ENCODE measurements around the gene ANGPTL2.

ANGPTL2 gene

DNA sequence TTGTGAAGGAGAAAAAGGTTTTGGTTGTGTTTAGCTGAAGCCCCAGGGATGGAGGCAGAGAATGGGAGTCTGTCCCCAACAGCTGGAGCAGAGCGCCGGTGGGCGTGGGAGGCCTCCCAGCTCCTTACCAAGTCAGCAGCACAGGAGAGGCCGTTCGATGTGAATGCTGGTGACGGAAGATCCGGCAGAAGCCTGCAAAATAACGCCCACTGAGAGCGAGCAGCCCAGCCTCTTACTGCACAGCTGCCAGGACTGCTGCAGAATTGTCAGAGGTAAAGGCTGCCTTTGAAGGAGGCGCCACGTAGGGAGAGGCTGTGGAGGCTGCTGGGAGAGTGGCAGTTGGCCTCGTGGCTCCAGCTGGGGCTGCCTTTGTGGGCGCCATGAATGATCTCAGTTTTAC is 26.2 kb downstream of the ANGPTL2 start:
- no peak for DNase-seq (ENCODE audit: low read depth in 3 of 3)

GRCh38 chr9:127095411-127095810 is 27.0 kb downstream of the ANGPTL2 start:
- no peak for DNase-seq (ENCODE audit: low read depth in 3 of 3)

GRCh38 chr9:127093319-127094020 is 29.0 kb downstream of the ANGPTL2 start:
- DNase-seq (ENCODE audit: low read depth in 3 of 3) = no peak

GRCh38 chr9:127092041-127092608 is 30.3 kb downstream of the ANGPTL2 start:
- DNase-seq (ENCODE audit: low read depth in 3 of 3) = no peak

GRCh38 chr9:127091526-127091925 is 30.9 kb downstream of the ANGPTL2 start:
- no peak for DNase-seq (ENCODE audit: low read depth in 3 of 3)

DNA sequence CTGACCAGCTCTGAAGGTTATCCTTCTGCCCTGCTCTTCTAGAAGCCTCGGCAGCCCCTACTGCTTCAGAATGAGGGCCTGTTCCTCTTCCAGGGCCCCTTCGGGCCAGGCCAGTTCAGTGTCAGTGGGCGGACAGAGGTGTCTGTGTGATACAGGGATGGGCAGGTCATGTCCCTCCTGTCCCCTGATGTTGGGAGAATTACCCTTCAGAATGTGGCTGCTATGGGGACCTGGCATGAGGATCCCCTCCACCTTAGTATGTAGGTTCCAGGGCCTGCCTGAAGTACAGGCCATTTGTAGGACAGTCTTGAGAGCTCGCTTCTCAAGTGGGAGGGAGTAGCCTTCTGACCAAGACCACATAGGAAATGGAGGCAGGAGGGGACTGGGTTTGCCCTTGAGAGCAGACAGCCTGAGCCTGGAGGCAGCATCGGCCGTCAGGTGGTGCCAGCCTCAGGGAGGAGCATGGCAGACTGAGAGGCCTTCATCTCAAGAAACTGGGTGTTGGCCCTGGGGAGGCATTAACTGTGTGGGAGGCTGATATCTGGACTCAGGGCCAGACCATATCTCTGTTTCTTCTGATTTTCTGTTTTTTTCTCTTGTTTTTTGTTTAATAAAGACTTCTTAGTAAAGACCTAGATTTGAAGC is 32.0 kb downstream of the ANGPTL2 start:
- DNase-seq (ENCODE audit: low read depth in 3 of 3) = no peak

GRCh38 chr9:127089631-127090081 is 32.8 kb downstream of the ANGPTL2 start:
- no peak for DNase-seq (ENCODE audit: low read depth in 3 of 3)

GRCh38 chr9:127088724-127089615 is 33.5 kb downstream of the ANGPTL2 start:
- DNase-seq (ENCODE audit: low read depth in 3 of 3) = no peak

- DNase-seq (ENCODE audit: low read depth in 3 of 3) = no peak
Measured at GRCh38 chr9:127087836-127088235, 34.6 kb downstream of the ANGPTL2 start.

GRCh38 chr9:127087411-127087810 is 35.0 kb downstream of the ANGPTL2 start:
- DNase-seq (ENCODE audit: low read depth in 3 of 3) = no peak

DNA sequence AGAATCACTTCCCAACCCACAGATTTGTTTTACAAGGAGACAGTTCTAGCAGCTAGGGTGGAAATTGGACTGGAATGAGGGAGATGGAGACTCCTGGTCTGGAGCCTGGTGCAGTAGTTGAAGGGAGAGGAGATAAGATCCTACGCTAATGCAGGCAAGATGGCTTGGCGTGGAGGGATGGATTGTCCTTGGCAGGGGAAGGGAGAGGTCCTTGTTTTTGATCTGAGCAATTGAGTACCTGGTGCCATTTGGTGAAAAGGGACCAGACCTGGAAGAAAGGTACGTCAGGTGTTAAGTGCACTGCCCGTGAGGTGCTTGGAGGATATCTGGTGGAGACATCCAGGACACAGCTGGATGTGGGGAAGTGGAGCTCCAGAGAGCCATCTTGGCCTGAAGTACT is 35.7 kb downstream of the ANGPTL2 start:
- no peak for DNase-seq (ENCODE audit: low read depth in 3 of 3)

DNA sequence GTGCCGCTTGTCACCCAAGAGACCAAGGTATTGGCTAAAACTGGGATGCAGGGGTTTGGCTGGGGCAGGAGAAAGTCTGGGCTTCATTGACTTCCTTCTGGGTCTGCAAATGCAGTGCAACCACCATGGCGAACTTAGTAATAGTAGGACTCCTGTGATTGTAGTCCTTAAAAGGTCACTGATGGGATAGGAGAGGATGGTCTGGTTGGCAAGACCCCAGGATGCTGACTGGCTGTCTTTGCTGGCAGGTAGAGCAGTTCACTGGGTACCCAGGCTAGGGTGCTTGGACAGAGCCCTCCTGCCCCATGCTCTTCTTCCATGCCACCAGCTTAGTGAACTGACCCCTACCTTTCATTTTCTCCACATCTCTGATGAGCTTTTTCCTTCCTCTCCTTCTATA is 37.2 kb downstream of the ANGPTL2 start:
- no peak for DNase-seq (ENCODE audit: low read depth in 3 of 3)

GRCh38 chr9:127084076-127085039 is 38.1 kb downstream of the ANGPTL2 start:
- DNase-seq (ENCODE audit: low read depth in 3 of 3) = no peak

- no peak for DNase-seq (ENCODE audit: low read depth in 3 of 3)
Measured at GRCh38 chr9:127083138-127083980, 39.1 kb downstream of the ANGPTL2 start.

DNA sequence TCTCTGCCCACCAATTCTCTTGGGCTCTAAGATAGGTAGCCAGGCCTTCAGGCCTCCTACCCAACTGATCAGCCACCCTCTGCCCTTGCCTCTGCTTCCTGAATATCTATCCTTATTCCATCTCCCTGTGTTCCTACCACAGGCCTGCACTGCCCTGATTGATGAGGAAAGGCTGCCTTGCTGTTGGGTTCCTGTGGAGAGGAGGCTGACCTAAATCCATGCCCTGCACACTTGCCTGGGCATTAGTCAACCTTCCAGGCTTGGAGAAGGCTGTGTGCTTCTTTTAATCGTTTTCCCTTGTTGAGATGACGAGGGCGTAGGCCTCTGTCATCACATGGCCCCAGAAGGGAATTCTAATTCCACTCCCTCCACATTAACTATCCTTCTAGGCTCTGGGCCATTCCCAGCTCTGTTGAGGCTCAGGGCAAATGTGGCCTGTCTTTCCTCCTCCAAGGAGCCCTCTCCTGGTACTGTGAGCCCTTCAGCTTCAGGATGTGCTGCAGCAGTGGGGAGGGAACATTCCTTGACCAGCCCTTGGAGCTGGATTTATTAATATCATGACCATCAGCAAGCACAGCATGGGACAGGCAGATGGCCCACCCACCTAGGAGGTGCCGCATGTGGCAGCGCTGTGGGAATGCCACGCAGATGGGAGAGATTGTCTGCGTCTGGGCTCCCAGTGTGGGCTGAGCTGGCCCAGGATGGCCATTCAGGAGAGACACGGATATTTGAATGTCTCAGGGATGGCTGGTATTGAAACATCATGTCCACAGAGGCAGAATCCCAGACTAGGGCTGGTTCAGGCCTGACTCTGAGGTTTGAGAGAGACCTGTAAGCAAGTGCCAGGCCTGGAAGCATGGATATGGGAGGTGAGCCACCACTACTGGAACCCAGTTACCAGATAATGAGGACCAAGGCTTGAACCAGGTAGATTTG is 40.9 kb downstream of the ANGPTL2 start:
- DNase-seq (ENCODE audit: low read depth in 3 of 3) = no peak

DNA sequence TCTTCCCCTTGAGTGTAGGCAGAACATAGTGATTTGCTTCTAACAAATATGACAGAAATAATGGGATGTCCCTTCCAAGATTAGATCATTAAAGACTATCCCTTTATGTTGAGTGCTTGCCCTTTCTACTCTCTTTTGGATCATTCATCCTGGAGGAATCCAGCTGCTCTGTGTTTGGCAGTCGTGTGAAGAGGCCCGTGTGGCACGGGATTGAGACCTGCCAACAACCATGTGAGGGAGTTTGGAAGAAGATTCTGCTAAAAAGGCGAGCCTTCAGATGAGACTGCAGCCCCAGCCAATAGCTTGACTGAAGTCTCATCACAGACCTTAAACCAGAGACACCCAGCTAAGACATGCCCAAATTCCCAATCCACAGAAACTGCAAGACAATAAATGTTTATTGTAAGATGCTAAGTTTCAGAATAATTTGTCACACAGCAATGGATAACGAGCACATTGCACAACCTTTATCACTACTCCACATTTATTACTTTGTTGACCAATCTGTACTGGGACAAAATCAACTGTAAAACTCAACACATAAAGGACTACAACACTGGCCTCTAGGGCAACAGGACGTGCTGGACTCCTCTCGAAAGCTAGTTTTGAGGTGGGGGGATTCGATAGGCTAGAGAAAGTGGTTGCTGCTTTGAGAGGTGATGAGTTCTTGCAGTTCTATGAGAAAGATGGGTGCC is 42.8 kb downstream of the ANGPTL2 start:
- no peak for DNase-seq (ENCODE audit: low read depth in 3 of 3)

DNA sequence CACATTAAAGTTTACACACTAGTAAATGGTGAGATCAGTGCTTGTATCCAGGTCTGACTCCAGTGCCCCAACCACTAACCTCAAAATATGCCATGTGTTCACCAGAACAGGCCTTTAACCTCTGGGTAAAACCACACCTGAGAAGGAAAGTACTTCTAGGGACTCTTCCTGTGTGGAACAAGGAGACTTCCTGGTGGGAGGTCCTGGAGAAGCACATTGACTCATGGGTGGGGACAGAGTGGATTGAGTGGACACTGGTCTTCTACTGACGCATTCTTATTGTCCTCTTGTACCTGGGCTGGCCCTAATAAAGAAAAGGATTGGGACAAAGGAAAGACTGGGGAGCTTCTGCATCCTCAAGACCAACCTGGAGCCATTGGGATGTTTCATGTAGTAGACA is 43.4 kb downstream of the ANGPTL2 start:
- DNase-seq (ENCODE audit: low read depth in 3 of 3) = no peak

- DNase-seq (ENCODE audit: low read depth in 3 of 3) = no peak
Measured at GRCh38 chr9:127078336-127078735, 44.1 kb downstream of the ANGPTL2 start.

GRCh38 chr9:127077644-127077946 is 44.8 kb downstream of the ANGPTL2 start:
- DNase-seq (ENCODE audit: low read depth in 3 of 3) = no peak
